GM19452 (cell line): ENCODE measurements around the gene TSPAN16.

Experiments
- ATAC-seq: cut with Tn5 transposase; IDR thresholded peaks from one replicate; pipeline ENCODE4 v1.9.1; 2021; ENCODE audit not compliant: unreplicated experiment

TSPAN16 gene, protein sequence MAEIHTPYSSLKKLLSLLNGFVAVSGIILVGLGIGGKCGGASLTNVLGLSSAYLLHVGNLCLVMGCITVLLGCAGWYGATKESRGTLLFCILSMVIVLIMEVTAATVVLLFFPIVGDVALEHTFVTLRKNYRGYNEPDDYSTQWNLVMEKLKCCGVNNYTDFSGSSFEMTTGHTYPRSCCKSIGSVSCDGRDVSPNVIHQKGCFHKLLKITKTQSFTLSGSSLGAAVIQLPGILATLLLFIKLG

GRCh38 chr19:11295665-11296245 lies at the start of gene TSPAN16:
TSPAN16 (plus strand) TSS chr19:11296160; CDS start chr19:11296298, 138 bp downstream.
- no peak for ATAC-seq

DNA sequence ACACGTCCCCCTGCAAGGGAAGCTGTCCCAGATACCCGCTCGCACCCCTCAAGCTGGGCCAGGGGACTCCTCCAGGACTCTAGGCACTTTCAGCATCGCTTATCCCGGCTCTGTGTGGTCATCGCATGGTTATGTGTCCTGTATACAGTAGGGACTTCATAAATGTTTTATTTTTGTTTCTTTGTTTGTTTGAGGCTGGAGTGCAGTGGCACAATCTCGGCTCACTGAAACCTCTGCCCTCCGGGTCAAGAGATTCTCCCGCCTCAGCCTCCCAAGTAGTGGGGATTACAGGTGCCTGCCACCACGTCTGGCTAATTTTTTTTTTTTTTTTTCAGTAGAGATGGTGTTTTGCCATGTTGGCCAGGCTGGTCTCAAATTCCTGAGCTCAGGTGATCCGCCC lies 49.0 kb upstream of the TSPAN16 start:
- ATAC-seq: no peak

DNA sequence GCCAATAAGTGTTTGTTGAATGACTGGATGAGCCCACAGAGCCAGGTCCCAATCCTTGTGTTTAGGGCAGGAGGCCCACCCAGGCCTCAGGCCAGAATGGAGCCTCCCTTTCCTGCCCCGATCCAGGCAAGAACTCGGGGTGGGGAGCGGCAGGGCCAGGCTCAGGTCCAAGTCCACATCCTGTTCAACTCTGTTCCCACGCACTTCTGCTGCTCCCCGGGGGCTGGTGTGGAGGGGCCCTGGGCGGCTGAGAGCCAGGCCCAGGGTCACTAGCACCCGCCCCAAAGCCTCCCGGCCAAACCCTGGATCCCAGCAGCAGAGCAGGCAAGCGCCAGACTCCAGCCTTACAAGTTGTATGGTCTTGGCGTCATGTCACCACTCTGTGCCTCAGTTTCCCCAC lies 48.6 kb upstream of the TSPAN16 start:
- no peak for ATAC-seq

DNA sequence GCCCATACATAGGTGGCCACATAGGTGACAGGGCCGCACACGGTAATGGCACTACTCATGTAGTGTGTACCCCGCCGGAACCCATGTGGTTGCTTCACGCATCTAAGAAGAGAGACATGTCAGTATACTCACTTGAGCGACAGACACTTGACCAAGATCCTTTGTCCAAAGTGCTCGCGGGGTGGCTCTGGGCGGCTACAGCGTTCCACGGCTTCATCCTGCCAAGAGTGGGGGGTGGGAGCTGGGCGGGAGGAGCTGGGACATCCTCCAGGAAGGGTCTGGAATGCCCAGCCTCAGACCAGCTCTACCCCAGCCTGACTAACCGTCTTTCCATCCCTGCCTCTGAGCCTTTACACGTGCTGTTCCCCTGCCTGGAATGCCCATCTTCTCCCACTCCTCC lies 48.0 kb upstream of the TSPAN16 start:
- no peak for ATAC-seq

DNA sequence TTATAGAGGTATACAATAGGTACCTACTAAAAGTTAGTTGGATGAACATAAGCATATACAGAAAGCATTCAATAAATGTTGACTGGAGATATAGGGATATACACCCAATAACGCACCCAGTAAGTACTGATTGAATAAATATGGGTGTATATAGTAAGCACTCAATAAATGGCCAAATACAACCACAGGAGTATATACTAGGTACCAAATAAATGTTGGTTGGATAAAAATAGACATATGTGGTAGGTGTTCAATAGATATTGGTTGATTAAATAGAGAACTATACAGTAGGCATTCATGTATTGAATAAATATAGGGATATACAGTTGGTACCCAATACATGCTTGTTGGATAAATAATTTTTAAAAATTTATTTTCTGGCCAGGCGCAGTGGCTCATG lies 47.1 kb upstream of the TSPAN16 start:
- no peak for ATAC-seq

DNA sequence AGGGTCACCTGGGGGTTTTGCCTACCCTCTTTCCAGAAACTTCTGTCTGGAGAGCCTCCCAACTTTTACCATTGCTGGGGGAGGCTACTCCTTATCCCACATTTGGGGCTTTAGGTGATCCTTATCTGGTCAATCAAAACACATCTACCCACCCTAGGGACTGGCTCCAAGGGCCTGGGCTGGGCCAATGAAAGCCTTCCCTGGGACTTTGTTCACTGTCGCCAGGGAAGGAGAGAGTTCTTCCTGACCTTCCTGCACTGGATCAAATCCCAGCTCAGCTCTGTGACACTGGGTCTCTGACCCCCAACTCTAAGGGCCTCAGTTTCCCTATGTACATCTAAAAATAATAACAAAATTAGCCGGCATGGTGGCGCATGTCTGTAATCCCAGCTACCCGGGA lies 44.7 kb upstream of the TSPAN16 start:
- ATAC-seq: no peak

DNA sequence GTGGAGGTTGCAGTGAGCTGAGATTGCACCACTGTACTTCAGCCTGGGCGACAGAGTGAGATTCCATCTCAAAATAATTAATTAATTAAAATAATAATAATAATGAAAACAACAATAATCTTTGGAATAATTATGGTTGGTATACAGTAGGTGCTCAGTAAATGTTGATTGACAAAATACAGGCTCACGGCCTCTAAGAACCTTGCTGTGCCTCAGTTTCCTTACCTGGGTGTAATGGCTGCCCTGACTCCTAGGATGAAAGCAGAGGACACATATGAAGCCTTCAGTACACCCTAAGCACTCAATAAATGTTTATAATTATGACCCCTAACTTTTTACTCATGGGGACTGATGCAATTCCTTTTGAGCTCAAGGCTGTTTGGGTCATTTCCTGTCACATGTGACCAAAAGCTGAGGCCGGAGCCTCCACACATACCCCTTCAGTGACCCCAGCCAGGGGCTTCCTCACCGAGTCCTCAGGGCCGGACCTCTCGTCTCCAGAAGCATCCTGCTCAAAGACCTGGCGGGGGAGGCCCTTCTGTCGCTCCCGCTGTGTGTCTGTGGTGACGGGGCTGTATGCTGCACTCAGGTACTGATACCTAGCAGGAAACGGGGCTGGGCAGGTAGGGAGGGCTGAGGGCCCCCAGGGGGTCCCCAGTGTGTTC lies 44.2 kb upstream of the TSPAN16 start:
- no peak for ATAC-seq

DNA sequence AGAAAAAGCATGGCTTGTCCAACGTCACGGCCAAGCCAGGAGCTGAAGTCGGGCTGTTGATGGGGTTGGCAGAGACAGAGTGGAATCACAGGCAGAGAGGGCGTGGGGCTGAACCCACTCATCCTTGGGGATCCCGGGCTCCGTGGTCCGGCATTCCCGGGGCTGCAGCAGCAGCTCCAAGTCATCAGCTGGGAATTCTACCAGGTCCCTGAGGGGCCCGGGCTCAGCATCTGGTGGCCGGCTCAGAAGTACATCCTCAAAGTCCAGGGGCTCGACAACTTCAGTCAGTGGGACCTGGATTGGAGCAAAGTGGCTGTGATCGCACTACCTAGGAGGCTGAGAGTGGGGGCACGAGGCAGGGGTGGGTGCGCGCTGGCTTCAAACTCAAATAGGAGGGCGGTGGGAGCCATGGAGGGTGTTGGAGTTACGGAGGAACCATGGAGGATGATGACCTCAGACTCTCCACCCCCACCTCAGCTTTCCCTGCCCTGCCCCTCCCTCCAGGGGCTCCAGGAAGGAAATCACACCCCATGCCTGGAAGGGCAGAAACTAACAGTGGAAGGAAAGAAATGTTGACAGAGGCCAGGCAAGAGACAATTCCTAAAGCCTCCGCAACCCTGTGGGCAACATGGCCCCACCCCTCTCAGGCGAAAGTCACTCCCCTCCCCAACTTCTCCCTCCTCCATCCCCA lies 43.1 kb upstream of the TSPAN16 start:
- no peak for ATAC-seq

DNA sequence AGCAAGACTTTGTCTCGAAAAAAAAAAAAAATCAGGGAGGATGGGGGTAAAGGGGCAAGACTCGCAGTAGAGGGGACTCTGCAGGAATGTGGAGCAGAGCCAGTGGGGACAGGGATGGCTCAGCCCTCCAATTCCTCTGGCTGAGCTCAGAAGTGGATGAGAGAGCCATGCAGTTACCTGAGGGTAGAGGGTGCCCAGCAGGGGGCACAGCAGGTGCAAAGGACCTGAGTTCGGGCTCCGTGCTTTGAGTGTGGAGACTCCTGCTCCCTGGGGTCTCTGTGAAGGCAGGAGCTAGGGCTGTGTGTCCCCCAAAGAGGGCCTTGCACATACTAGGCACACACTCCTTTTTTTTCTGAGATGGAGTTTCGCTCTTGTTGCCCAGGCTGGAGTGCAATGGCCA lies 41.3 kb upstream of the TSPAN16 start:
- ATAC-seq: no peak

- no peak for ATAC-seq
These were observed 39.8 kb upstream of the TSPAN16 start for GRCh38 chr19:11256189-11256588.

DNA sequence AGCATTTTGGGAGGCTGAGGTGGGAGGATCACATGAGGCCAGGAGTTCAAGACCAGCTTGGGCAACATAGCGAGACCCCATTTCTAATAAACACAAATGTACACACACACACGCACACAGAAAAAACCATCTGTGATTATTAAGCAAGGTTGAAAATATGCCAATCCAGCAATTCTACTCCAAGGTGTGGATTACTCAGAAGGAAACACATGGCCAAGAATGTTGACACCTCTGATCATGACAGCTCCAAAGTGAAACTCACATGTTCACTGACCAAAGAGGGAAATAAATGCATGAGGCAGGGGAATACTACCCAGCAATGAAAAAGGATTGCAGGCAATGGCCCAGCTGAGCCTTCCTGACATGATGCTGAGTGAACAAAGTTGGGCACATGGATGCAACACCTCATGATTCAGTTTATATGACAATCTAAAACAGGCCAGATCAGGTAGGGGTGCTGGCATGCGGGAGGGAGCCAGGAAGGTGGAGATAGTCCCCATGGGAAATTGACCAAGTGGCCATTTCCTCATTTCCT lies 38.0 kb upstream of the TSPAN16 start:
- ATAC-seq: no peak

- ATAC-seq: no peak
These were observed 35.0 kb upstream of the TSPAN16 start for GRCh38 chr19:11260996-11261395.

DNA sequence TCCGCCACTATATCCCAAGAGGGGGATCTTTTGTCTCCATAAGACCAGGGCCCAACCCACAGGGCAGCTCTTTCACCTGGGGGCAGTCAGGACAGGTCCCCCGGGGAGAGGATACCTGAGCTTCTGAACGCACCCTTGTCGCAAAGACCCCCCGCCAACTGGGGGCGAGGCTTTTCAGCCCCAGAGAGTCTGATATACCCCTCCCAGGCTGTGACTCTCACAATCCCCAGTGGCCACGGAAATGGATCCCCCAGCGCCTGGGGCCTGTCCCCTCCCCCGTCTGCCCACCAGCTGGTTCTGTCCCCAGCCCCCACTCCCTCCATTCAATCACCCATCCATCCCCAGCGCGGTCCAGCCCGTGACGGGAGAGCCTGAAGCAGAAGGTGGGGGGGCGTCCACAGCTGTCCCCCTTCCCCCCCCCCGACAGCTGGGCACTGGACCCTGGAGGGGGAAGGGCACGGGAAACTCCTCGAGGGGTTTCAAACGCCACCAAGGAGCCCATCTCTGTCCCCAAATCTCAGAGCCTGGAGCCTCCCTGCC lies 34.5 kb upstream of the TSPAN16 start:
- ATAC-seq: no peak

DNA sequence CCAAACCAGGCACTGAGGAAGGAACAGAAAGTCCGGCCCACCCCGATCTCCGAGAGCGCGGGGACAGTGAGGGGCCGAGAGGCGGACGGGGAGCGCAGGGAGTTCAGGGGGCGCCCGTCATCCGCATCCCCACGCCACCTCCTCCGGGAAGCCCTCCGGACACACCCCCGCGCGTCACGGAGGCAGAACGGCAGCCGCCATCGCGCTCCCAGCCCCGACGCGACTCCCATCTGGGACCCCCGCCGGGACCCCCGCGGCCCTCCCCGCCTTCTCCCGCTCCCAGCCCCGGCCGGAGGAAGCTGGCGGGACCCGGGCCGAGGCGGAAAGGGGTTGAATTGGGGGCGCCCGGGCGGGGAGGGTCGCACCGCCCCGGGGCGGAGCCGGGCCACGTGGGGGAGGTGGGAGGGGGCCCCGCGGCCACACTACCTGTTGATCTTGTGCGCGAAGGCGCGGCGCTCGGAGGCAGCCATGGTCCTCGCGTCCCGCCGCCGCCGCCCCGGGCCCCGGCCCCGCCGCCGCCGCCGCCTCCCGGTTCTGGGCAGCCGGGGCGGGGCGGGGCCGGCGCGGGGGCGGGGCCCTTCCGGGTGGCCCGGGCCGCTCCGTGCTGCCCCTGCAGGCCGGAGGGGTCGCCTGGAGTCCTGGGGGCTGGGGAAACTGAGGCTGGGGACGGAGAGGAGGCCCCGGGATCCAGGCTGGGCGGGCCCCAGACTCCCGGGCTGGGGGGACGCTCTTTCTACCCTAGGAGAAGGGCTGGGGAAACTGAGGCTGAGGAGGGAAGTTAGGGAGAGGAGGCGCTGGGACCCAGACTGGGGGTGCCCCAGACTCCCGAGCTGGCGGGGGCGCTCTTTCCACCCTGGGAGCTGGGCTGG lies 33.8 kb upstream of the TSPAN16 start, which contains the start of gene DOCK6:
TSS of gene DOCK6 (minus strand) at position 554 of the 869 bp plus-strand sequence. CDS start at position 470, 84 bp downstream.
- no peak for ATAC-seq

DNA sequence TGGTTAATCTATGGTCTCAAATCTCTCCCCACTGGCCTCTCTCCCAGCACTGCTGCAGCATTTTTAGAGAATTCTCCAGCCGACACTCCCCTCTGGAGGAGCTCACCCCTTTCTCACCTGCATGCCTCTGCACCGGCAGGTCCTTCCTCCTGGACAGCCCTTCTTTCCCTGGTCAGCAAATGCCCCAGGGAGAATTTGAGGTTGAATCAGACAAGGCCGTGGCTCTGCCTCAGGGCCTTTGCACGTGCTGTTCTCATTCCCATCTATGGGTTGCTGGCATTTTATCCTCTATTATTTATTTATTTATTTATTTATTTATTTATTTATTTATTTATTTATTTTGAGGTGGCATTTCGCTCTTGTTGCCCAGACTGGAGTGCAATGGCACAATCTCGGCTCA lies 32.2 kb upstream of the TSPAN16 start:
- ATAC-seq: no peak

DNA sequence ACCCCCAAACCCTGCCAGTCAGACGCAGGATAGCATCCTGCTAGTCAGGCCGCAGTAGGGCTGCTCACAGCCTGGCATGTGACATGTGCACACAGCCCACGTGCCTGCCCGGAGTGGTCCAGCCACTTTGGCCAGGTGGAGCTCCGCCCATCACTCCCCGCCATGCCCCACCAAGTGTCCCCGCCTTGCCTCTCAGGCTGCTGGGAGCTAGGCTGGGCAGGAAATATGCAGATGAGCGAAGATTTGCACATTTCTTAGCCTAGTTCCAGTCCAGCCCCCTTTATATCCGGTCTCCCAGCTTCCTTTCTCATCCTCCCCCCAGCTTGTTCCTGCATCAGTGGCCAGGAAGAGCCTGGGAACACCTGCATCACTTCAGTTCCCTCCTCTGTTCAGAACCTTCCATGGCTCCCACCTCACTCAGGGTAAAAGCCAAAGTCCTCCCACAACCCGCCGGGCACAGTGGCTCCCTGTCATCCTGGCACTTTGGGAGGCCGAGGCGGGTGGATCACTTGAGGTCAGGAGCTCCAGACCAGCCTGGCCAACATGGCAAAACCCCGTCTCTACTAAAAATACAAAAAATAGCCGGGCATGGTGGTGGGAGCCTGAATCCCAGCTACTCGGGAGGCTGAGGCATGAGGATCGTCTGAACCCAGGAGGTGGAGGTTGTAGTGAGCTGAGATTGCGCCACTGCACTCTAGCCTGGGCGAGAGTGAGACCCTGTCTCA lies 31.3 kb upstream of the TSPAN16 start:
- no peak for ATAC-seq

- ATAC-seq: no peak
These were observed 30.7 kb upstream of the TSPAN16 start for GRCh38 chr19:11265177-11265784.

DNA sequence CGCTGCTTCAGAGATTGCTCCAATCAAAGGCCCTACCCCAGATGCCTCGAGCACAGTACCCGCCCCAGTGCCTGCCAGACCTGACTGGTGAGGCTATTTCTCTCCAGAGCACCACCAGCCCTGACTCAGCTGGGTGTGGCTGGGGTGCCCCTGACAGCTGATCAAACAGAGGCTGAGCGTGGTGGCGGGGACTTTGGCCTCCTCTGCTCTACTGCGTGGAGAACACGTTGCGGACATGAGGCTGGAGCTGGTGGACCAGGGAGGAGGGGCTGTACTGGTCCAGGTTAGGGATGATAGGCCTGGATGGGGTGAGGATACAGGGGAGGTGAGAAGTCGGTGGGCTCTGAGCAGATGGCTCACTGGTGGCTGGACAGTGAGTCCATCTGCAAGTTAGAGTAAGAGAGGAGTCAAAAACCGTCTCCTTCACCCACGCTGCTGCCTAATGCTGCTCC lies 30.1 kb upstream of the TSPAN16 start:
- no peak for ATAC-seq
